GM19238 (cell line): ENCODE measurements around the gene NEK6.

Experiments
- DNase-seq: peaks from one replicate; pipeline ENCODE4 v3.0.0; 2011; ENCODE audit warnings: low spot score; ENCODE audit not compliant: insufficient read length

Gene NEK6

DNA sequence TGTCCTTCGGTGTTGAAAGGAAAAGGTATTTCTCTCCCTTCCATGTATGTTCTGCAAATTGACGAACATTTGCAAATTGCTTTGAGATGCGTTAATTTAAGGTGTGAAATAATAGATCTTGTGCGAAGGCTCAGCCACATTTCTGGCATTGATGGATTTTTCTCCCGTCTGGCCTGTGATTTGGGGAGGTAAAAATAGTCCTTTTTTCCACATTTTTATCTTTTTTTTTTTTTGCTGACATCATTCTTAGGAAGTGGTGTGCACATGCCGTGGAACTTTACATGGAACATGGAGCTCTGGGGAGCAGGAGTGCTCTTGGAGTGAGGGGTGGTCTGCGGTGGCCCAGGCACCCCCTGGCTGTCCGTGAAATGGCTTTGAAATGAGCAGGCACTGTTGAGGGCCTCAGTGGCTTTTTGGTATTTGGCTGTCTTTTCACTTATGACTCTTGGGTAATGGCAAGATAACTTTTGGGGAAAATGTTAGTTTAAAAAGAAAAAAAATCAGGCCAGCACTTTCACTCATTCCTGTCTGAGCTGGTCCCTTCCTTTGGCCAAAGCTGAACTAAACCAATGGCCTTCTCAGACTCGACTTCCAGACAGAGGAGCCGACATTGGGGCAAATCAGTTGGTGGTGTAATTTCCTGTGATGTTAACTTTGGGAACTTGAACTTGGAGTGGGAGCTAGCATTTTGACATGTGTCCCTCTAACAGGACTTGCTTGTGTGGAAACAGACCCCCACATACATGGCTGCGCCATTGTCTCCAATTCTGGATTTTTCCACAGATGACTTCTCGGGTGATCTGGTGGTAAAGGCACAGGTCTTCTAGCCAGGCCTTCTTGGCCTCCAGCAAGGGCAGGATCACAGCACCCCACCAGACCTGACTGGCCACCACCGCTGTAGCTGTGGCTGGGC lies 4.2 kb downstream of the NEK6 start:
- no peak for DNase-seq

DNA sequence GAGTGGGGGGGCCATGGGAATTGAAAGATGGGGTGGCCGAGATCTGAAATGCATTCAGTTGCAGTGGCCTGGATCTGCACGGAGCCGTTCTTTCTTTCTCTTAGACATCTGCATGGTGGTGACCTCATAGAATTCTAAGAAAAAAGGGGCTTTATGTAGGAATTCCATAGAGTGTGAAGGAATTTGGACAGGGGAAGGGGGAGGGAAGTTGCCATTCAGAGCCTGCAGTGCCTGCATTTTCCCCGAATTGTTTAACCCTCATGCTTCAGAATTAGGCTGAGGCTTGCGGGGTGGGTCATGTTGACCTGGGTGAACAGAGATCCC lies 4.9 kb downstream of the NEK6 start:
- DNase-seq, result no peak

DNA sequence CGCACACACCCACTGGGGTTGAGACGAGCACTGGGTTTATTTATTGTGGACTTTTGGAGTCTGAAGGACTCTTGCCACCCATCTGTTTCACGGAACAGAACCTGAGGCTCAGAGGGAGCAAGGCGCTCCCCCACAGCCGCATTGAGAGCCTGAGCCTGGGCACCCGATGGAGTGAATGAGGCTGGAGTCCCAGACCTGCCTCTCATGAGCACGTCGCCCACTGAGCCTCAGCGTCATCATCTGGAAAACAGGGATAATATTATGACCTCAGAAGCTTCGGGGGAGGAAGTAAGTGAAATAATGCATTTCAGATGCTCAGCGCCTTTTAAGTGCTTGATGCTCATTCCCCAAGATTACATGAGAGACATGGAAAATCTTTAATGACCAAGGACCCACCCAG lies 5.5 kb downstream of the NEK6 start:
- no peak for DNase-seq

DNA sequence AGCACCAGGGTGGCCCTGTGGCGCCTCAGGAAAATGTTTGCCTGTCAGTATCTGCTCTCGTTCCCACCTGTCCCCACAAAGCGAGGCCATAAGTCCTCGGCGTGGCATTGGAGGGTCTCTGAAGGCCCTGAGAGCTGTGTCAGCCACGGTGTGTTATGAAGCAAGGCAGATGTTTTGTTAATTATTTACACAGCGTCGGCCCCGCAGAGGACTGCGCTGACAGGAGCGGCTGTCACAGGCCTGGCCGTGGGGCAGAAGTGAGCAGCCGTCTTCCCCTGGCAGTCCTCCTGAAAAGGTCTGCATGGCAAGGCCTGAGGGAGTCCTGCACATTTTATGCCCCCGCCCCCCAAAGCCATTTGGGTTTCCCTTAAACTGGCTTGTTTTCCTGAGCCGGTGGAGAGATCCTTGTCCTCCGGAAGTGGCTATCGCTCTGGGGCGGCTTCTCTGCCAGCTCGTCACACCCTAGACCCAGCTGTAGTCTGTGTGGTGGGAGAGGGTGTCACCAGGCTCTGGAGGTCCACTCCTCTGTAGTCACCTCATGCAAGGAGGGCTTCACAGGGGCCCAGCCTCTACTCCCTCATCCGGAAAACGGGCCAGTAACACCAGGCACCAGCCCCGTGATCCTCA lies 6.2 kb downstream of the NEK6 start:
- DNase-seq, result no peak

DNA sequence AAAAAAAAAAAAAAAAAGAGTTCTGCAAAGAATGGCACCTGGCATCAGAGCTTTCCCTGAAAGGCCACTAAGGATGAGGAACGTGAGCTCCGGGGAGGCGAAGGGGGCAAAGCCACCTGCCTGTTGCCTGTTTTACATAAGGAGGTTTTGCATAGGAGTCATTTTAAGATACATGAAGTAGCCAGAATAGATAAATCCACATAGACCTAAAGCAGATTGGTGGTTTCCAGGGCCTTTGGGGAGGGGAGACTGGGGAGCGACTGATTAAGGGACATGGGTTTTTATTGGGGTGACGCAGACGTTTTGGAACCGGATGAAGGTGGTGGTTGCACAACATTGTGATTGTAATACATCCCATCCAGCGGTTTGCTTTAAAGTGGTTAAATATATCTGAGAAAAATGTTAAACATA lies 7.1 kb downstream of the NEK6 start:
- DNase-seq, result peak; percentile 47

DNA sequence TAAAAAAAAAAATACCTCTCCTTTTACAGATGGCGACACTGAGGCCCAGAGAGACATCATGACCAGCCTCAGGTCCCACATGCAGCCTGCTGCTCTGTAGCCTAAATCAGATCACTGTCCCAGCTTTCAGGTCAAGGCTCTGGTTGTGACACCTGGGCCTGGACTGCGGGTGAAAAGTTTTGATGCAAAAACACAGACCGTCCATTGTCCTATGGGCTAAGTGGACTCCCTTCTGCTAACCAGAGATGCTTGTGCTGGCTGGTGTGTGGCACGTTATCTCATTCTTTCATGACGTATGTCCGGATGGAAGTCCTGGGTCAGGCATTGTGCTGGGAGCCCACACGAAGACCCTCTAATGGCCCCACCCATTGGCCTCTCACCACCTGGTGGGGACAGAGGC lies 7.8 kb downstream of the NEK6 start:
- no peak for DNase-seq

DNA sequence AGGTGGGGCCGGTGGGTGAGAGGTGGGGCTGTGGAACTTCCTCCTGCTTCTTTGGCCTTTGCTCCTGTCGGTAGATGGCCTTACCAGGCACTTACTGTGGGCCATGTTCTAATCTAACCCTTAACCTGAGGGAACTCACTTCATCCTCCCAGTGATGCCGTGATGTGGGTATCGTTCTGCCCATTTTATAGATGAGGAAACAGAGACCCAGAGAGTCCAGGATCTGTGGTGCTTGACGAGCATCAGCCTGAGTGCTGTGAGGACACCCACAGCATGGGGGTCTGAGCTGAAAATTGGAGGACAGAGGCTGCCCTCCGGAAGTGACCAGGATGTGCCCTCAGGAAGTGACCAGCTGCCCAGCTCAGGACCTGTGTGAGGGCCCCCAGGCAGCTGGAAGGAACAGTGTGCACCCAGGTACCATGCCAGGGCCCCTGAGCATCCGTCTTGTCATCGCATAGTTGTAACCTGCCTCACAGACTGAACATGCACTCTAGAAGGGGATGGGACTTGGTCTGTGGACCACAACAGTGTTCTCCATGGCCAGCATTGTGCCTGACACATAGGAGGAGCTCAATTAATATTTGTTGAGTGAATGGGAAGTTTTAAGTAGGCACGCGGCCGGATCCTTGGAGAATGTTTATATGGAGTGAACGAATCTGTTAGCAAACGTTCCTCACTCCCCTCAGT lies 8.5 kb downstream of the NEK6 start:
- DNase-seq, result no peak

DNA sequence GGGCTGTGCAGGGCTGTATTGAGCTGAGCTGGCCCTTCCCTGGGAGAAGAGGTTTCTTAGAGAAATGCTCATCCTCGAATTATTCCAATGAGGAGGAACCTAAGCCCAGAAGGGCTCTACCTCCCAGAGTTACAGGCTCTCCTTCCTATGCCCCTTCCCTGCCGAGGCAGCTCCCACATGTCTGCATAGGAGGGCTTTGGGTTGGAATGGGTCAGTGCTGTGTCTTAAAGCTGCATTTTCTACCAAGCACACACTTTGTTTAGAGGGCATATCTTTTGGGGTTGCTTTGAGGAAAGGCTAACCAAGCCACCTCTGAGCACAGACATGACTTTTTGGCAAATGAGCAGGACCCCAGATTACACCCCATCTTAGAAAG lies 9.1 kb downstream of the NEK6 start:
- DNase-seq, result no peak

DNA sequence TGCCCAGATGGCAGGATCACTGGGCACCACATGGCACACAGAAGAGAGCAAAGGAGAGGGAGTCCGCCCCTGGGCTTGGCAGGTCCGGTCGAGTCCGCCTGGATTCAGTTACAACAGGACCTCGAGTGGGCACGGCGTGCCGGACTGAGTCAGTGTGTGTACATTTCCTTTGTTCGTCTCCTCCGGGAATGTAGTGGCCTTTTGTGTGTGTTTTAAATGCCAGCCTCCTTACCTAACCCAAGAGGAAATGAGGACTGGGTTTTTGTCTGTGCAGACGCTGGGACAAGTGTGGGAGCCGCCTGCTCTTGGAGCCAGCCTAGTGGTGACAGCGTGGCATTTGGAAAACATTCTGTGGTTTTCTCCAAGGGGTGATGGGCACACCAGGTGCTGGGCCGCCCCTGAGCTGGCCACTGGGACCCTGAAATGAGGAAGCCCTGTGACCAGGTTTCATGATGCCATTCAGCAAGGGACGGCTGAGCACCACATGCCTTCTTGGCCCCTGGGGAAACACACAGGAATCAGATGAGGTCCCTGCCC lies 9.6 kb downstream of the NEK6 start:
- no peak for DNase-seq

DNA sequence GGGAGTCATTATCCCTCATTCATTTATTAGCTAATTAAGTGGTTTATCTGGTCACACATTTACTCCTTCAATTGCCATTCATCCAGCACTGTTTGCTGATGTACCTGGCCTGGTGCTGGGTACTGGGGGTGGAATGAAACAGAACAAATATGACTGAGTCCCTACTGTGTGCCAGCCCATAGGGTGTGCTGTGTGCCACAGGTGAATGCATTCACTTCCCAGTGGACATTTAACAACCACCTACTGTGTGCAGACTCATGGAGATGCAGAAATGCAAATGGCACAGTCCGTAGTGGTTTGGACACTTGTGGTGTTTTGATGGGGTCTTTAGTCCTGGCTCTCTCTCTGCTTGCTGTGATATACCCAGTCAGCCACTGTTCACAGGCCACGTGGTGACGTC lies 10.5 kb downstream of the NEK6 start:
- DNase-seq, result no peak

DNA sequence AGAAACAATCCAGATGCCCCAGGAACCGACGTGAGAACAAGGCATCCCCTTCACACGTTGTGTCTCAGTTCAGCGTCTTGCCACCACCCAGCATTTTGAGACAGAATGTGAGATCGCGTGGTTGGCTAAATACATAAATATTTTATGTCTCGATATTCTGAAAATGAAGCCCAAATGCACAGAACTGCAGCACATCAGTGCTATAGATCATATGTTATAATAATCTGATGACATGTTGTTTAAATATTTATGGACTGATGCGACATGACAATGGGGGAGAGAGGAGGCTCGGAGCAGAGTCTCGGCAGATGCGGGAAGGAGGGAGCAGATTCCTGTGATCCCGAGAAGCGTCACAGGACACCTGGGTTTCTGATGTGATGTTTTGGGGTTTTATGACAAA lies 10.9 kb downstream of the NEK6 start:
- DNase-seq, result no peak

DNA sequence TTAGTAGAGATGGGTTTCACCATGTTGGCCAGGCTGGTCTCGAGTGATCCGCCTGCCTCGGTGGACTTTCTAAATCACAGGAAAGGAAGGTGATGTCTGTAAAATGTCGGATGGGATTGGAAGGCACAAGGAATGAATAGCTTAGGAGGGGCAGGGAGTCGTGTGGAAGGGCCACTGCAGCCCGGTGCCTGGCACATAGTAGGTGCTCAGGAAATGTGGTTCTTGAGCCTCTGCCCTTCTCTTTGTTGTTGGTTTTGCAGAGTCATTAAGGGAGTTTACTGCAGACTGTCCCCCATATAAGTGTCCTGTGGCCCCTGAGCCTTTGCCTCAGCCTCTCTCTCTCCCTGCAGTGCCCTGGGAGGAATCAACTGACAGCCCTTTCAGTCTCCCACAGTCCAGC lies 11.8 kb downstream of the NEK6 start:
- no peak for DNase-seq

DNA sequence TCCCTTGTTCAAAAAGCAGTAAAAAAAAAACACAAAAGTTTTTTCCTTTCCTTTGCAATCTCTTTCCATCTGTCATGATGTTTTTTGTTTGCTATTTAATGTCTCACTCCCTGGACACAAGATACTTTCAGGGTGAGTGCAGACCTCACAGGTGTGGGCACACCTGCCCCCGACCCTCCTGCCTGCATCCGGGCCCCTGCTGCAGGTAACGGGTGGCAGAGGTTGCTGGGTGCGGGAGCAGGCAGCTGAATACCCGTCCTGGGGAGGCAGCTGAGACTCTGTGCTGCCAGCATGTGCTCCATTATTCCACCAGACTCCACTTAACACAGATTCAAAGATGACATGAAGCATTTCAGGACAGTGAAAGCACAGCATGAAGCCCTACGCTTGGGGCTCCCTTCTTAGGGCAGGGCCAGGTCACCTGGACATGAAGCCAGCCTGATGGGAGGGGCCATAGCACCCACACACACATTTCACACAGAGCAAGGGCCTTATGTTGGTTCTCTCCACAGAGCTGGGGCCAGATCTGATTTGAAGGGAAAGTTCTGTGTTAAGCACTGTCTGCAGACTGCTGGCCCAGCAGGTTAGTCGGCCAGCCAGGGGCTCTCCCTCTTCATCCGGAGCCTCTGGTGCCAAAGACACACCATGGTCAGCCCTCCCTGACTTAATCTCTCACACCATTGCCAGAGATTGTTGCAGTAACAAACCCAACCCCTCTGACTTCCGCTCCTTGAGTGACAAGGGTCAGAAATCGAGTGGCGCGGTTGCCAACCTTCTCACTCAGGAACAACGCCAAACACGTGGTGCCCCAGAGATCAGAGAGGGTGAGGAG lies 13.0 kb downstream of the NEK6 start:
- no peak for DNase-seq

DNA sequence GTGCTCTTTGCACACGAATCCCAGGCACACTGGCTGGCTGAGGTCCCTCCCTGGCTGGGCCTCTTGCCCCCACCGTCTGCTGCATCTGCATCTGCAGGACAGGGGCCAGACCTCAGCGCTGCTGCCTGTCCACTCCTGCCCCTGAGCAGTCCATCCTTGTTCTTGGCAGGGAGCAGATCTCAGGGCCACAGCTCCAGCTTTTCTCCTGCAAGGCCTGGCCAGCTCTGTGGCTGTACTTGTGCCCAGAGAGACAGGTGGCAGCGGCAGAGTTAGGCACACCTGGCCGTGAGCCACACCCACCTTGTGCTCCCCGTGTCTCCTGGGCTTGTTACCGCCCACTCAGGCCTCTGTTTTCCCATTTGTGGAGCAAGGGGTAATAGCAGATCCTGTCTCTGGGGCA lies 13.9 kb downstream of the NEK6 start:
- DNase-seq, result no peak

DNA sequence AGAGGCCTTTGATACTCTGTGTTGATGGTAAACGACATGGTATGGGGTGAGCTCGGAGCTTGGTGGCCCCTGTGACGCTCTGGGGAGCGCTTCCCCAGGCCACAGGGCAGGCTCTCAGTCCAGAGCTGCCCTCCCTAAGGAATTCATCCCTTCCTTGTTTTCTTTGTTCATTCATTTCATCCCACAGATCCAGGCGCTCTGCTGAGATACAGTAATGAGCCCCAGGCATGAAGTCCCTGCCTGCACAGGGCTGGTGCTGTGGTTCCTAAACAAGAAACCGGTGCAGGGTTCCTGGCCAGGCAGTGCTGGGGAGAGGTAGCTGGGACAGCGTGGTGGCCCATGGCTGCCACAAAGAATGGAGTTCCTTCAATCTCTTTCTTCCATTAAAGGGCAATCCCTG lies 14.4 kb downstream of the NEK6 start:
- DNase-seq, result no peak

DNA sequence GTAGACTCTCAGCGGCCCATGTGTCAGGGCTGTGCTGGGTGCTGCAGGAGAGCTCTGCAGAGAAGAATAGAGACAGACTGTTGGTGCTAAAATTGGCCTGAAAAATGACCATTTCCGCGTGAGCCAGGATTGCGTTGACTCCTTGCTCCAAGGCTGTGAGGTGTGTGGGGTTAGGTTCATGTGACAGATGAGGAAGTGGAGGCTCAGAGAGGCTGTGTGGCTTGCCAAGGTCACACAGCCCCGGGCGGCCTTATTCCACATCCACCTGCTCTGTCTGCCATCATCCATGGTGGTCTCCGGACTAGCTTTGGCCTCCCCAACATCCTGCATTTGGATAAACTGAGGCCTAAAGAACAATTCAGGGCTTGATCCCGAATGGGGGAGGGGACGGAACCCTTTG lies 15.2 kb downstream of the NEK6 start:
- no peak for DNase-seq

DNA sequence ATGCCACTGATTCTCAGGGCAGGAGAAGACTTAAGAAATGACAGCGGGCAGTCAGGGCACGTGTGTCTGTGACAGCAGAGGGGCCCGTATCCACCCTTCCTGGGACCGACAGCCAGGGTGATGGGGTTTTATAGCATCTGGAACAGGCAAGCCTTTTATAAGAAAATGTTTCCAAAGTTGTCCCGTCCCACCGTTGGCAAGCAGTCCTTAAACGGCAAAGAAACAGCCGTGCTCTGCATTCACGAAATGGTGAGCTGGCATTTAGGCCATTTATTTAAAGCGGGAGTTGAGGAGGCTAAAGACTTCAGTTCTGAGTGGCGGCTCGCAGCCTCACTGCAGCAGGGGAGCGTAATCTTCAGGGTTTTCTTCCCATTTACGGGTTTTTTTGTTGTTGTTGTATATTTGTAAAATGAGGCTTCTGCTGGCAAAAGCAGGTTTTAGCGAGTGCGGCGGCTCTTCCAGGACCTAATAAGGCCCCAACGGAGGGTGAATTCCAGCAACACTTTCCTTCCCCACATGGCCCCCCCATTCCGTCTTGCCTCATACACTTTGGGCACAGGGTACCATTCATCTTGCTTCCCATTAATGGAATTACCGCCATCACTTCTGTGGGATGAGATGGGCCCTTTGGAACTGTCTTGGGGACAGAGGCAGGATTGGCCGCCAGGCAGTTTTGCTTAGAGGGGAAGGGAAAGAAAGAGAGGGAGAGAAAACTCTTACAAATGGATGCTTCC lies 15.8 kb downstream of the NEK6 start:
- DNase-seq, result no peak

DNA sequence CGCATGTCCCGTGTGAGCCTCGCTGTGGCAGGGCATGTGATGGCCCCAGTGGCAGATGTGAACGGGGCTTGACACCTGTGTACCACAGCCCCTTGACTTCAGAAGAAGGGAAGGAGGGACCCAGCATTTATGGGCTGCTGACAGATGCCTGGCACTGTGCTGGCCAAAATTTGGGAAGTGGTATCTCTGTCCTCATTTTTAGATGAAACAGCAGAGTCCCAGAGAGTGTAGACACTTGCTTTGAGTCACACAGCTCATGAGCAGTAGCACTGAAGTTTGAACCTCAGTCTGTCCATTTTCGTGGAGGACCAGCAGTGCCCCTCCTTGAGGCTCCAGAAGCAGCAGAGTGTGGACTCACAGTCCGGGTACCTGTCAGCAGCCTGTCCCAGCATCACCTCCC lies 16.5 kb downstream of the NEK6 start:
- DNase-seq, result no peak

DNA sequence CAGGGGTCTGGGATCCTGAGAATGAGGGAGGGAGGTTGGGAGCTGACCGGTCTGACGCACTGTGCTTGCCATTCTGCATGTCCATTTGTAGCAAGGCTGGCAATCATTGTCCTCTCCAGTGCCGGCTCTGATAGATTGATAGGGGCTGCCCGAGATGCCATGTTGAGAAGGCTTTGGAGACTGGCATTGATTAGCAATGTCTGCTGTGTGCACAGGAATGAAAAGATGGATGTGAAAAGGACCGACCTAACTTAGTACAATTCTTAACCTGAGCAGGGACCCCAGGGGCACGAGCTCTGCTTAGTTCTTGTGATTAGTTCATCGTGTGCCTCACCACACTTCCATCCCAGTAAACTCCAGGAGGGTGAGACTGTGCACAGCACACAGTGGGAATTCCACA lies 17.0 kb downstream of the NEK6 start:
- no peak for DNase-seq

DNA sequence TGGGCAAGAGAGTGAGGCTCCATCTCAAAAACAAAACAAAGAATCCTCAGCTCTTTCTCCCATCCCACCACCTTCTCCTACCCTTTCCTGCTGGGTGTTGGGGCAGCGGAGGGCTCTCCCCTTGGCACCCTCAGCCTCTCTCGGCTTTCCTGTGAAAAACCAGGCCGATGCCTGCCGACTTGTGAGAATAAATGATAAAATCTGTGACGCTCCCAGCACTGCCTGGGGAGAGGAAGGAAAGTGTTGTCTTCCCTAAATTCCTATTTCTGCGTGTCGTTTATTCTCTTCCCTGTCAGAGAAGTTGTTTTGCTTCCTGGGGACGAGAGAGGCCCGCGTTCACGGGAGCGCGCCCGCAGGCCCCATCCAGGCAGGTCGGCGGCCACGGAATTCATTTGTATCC lies 19.7 kb downstream of the NEK6 start:
- no peak for DNase-seq

DNA sequence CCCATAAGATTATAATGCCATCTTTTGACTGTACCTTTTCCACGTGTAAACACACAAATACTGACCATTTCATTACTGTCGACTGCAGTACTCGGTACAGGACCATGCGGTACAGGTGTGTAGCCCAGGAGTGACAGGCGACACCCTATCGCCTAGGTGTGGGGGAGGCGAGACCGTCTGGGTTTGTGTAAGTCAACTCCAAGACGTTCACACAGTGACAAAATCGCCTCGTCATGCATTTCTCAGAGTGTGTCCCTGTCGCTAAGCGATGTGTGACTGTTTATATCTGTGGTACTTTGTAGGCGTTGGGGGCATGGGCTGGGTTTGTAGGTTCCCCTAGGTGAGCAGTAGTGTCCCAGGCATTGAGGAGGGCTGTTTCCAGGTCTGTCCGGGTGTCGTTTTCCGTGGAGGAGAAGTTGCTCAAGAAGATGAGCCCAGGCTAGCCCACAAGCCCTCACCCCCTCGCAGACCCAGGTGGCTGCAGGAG lies 20.3 kb downstream of the NEK6 start:
- DNase-seq, result no peak
